CD4-positive, alpha-beta T cell (primary cell): ENCODE results near the gene SERGEF. TPM values are rescaled to one million over a fixed set of nuclear protein-coding genes. Genes with fewer than 3 reads are reported as not detected.

Experiments
- ATAC-seq: fragments of 200-7000 bp; cut with Tn5 transposase; one replicate; pipeline ENCODE4 v1.10.0; 2022; ENCODE audit warnings: mild to moderate bottlenecking; ENCODE audit not compliant: poor library complexity
- CTCF ChIA-PET: fragments of 350-600 bp; sonication (Branson Sonifier 250); formaldehyde crosslinking; loops from one replicate; lab custom pipeline; 2021; ENCODE audit warnings: antibody characterized with exemption, inconsistent platforms; lab: Charles Lee
- POLR2A ChIA-PET: fragments of 350-600 bp; sonication (Branson Sonifier 250); formaldehyde crosslinking; loops from one replicate; lab custom pipeline; 2021; ENCODE audit warnings: antibody characterized with exemption, inconsistent platforms; lab: Charles Lee
- DNase-seq, 14 experiments: peaks; one replicate each; pipeline ENCODE4 v3.0.0-alpha.2; 2013 to 2020; ENCODE audit warnings: mixed read lengths in 2 of 14
- H3K27ac ChIP-seq, 2 donors: one replicate each; pipeline versions ENCODE4 v1.5.1 to v1.7.0; 2013; ENCODE audit warnings: low read length in 2 of 2, low read depth in 1 of 2, mild to moderate bottlenecking in 1 of 2
- H3K27me3 ChIP-seq, 2 experiments: 1 replicate in 1 of 2; 2 replicates in 1 of 2; pipeline versions ENCODE4 v1.6.1 to v1.7.0; 2013; ENCODE audit warnings: low read length in 2 of 2, control low read depth in 1 of 2, mild to moderate bottlenecking in 1 of 2, moderate library complexity in 1 of 2; ENCODE audit not compliant: insufficient read depth in 2 of 2, control insufficient read depth in 1 of 2
- H3K36me3 ChIP-seq: one replicate; pipeline ENCODE4 v1.6.1; 2013; ENCODE audit warnings: low read length, control low read depth; ENCODE audit not compliant: insufficient read depth
- H3K4me1 ChIP-seq: one replicate; pipeline ENCODE4 v1.6.1; 2013; ENCODE audit warnings: low read length, control low read depth; ENCODE audit not compliant: insufficient read depth
- H3K4me3 ChIP-seq: one replicate; pipeline ENCODE4 v1.5.1; 2013; ENCODE audit warnings: mild to moderate bottlenecking, low read length, moderate library complexity
- H3K9me3 ChIP-seq, 2 experiments: 1 replicate in 1 of 2; 2 replicates in 1 of 2; pipeline versions ENCODE4 v1.6.1 to v1.7.0; 2013; ENCODE audit warnings: low read length in 2 of 2, mild to moderate bottlenecking in 2 of 2, control low read depth in 1 of 2, moderate library complexity in 1 of 2; ENCODE audit not compliant: control insufficient read depth in 1 of 2, insufficient read depth in 1 of 2
- H3K27ac Mint-ChIP-seq: one replicate; pipeline ENCODE4 v1.8.0; 2020; ENCODE audit warnings: mixed read lengths
- H3K27me3 Mint-ChIP-seq: one replicate; pipeline ENCODE4 v1.8.0; 2021; ENCODE audit warnings: mixed read lengths
- H3K36me3 Mint-ChIP-seq: one replicate; pipeline ENCODE4 v1.8.0; 2021; ENCODE audit warnings: low read depth, mixed read lengths
- H3K4me1 Mint-ChIP-seq: one replicate; pipeline ENCODE4 v1.8.0; 2021; ENCODE audit warnings: low read depth, mixed read lengths
- H3K4me3 Mint-ChIP-seq: one replicate; pipeline ENCODE4 v1.8.0; 2020; ENCODE audit warnings: mild to moderate bottlenecking, mixed read lengths
- H3K9me3 Mint-ChIP-seq: one replicate; pipeline ENCODE4 v1.8.0; 2020; ENCODE audit warnings: mixed read lengths
- CTCF ChIP-seq: fragments of 200-600 bp; IDR thresholded peaks from one replicate; pipeline ENCODE4 v1.8.0; 2022; ENCODE audit warnings: antibody characterized with exemption, mild to moderate bottlenecking
- intact Hi-C, 2 experiments: fragments of 100-400 bp; cut with DNase I in 1 of 2; cut with micrococcal nuclease in 1 of 2; formaldehyde crosslinking; loops; one replicate each; pipeline versions ENCODE4 v1.15.1 to v1.9.0; 2023 to 2025; cut with DNase I, micrococcal nuclease
- total RNA-seq, 174 experiments: library from RNA in 2 of 174; stranded (reverse) in 2 of 174; gene quantifications; one replicate each; pipeline ENCODE4 v1.2.3 and lab custom pipeline; 2021 to 2026

The SERGEF gene
- total RNA-seq, 2 experiments from 2014 or later, result 35.2 to 37.1 TPM

GRCh38 chr11:17878743-17879142, 134.1 kb downstream of the SERGEF start:
- ATAC-seq (no peak), DNase-seq (no peak)
- Mint-ChIP-seq H3K9me3 (no peaks in the 10 kb centered on the region), H3K4me1 (no peaks in the 10 kb centered on the region), H3K27ac (no peak overlapping the region), H3K4me3 (no peak overlapping the region), H3K36me3 (peaks cover 62% of the 10 kb centered on the region), H3K27me3 (no peaks in the 10 kb centered on the region)
- no peak for TF ChIP-seq CTCF
- no peaks in the 10 kb centered on the region for H3K9me3 ChIP-seq
- H3K4me1 ChIP-seq, result no peaks in the 10 kb centered on the region
- no peak overlapping the region for H3K4me3 ChIP-seq
- no peaks in the 10 kb centered on the region for H3K27me3 ChIP-seq
- ChIA-PET CTCF (no interaction called here), POLR2A (no interaction called here)
- H3K36me3 ChIP-seq, result peaks cover 15% of the 10 kb centered on the region
- intact Hi-C loops, result no loop called here
- no peak overlapping the region for H3K27ac ChIP-seq

DNA sequence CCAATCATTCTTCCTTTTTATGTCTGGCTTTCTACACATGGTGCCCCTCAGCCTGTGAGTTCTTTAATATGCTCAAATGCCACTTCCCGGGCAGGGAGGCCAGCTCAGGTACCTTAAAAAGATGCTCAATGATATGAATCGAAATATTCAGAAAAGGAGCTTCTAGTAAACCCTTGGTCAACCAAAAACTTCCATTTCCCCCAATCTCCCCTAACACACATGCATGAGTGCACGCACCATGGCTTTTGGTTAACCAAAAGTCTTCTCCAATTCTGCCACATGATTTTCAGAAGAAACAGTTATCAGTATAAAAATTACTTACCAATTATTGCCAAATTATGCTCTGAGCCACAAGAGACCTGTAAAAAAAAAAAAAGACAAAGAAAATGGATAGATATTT, 135.0 kb downstream of the SERGEF start:
- Histone ChIP-seq H3K4me3 (no peak overlapping the region), H3K27ac (no peak overlapping the region), H3K9me3 (no peaks in the 10 kb centered on the region), H3K27me3 (no peaks in the 10 kb centered on the region), H3K4me1 (no peaks in the 10 kb centered on the region), H3K36me3 (peaks cover 12% of the 10 kb centered on the region)
- ChIA-PET CTCF (no interaction called here), POLR2A (no interaction called here)
- H3K27me3 Mint-ChIP-seq, result no peaks in the 10 kb centered on the region
- H3K4me1 Mint-ChIP-seq, result no peaks in the 10 kb centered on the region
- no peak for ATAC-seq
- no peaks in the 10 kb centered on the region for H3K9me3 Mint-ChIP-seq
- DNase-seq, result no peak
- no peak overlapping the region for H3K4me3 Mint-ChIP-seq
- no peak overlapping the region for H3K27ac Mint-ChIP-seq
- intact Hi-C loops, result no loop called here
- H3K36me3 Mint-ChIP-seq, result peaks cover 63% of the 10 kb centered on the region
- TF ChIP-seq CTCF, result no peak

- peaks cover 12% of the 10 kb centered on the region for H3K36me3 ChIP-seq
- H3K4me1 Mint-ChIP-seq, result no peaks in the 10 kb centered on the region
- no peaks in the 10 kb centered on the region for H3K9me3 ChIP-seq
- H3K27me3 ChIP-seq, result no peaks in the 10 kb centered on the region
- no peak overlapping the region for H3K27ac ChIP-seq
- CTCF ChIA-PET, result no interaction called here
- H3K27me3 Mint-ChIP-seq, result no peaks in the 10 kb centered on the region
- POLR2A ChIA-PET, result no interaction called here
- H3K9me3 Mint-ChIP-seq, result no peaks in the 10 kb centered on the region
- no peak overlapping the region for H3K27ac Mint-ChIP-seq
- no peak overlapping the region for H3K4me3 Mint-ChIP-seq
- no peak overlapping the region for H3K4me3 ChIP-seq
- H3K4me1 ChIP-seq, result no peaks in the 10 kb centered on the region
- no peak for ATAC-seq
- intact Hi-C loops, result no loop called here
- no peak for TF ChIP-seq CTCF
- H3K36me3 Mint-ChIP-seq, result peaks cover 66% of the 10 kb centered on the region
- no peak for DNase-seq
These were observed 136.0 kb downstream of the SERGEF start for GRCh38 chr11:17876827-17877226.
